Natural killer cell (primary cell): ENCODE measurements around the gene CLDN25. TPM values are rescaled to one million over a fixed set of nuclear protein-coding genes. Genes with fewer than 3 reads are reported as not detected.

Experiments
- ATAC-seq, 3 donors: fragments of 150-1000 bp in 2 of 3; fragments of 200-7000 bp in 1 of 3; cut with Tn5 transposase; 1 replicate in 1 of 3; 2 replicates in 2 of 3; pipeline ENCODE4 v1.10.0; 2021; ENCODE audit warnings: mild to moderate bottlenecking in 2 of 3, moderate library complexity in 2 of 3
- DNase-seq, 2 donors: peaks; one replicate each; pipeline versions ENCODE4 v3.0.0 to v3.0.0-alpha.2; 2013 to 2021; ENCODE audit warnings: mixed read lengths in 1 of 2
- H3K27ac ChIP-seq: one replicate; pipeline ENCODE4 v1.5.1; 2013; ENCODE audit warnings: mild to moderate bottlenecking, low read length
- H3K27me3 ChIP-seq: one replicate; pipeline ENCODE4 v1.6.1; 2013; ENCODE audit warnings: low read length; ENCODE audit not compliant: control insufficient read depth, insufficient read depth
- H3K36me3 ChIP-seq: one replicate; pipeline ENCODE4 v1.6.1; 2013; ENCODE audit warnings: low read length; ENCODE audit not compliant: control insufficient read depth, insufficient read depth
- H3K4me1 ChIP-seq: one replicate; pipeline ENCODE4 v1.6.1; 2013; ENCODE audit warnings: low read length; ENCODE audit not compliant: control insufficient read depth, insufficient read depth
- H3K4me3 ChIP-seq: one replicate; pipeline ENCODE4 v1.5.1; 2013; ENCODE audit warnings: low read length
- H3K9me3 ChIP-seq: one replicate; pipeline ENCODE4 v1.6.1; 2013; ENCODE audit warnings: low read length; ENCODE audit not compliant: control insufficient read depth, insufficient read depth
- H3K27ac Mint-ChIP-seq, 2 donors: one replicate each; pipeline ENCODE4 v1.8.0; 2022; ENCODE audit warnings: mild to moderate bottlenecking in 2 of 2, mixed read lengths in 2 of 2, moderate library complexity in 1 of 2
- H3K27me3 Mint-ChIP-seq, 2 donors: one replicate each; pipeline ENCODE4 v1.8.0; 2022; ENCODE audit warnings: low read depth in 2 of 2, mixed read lengths in 2 of 2
- H3K36me3 Mint-ChIP-seq: one replicate; pipeline ENCODE4 v1.8.0; 2022; ENCODE audit warnings: mixed read lengths
- H3K4me1 Mint-ChIP-seq, 2 donors: one replicate each; pipeline ENCODE4 v1.8.0; 2022; ENCODE audit warnings: mixed read lengths in 2 of 2
- H3K4me3 Mint-ChIP-seq: one replicate; pipeline ENCODE4 v1.8.0; 2022; ENCODE audit warnings: mild to moderate bottlenecking, moderate library complexity, mixed read lengths
- H3K9me3 Mint-ChIP-seq, 2 donors: one replicate each; pipeline ENCODE4 v1.8.0; 2022; ENCODE audit warnings: mixed read lengths in 2 of 2
- WGBS: methylation state at CpG from one replicate; pipeline ENCODE4 v1.1.7; 2013; ENCODE audit warnings: missing lambda C conversion rate; ENCODE audit not compliant: insufficient coverage; 5-methylcytosine and 5-hydroxymethylcytosine counted together
- intact Hi-C: fragments of 100-400 bp; cut with micrococcal nuclease; formaldehyde crosslinking; loops from one replicate; pipeline ENCODE4 v1.14.2; 2022
- total RNA-seq, 4 donors: library from RNA; stranded (reverse); fragments of 120-200 nt in 1 of 4; gene quantifications; one replicate each; pipeline versions ENCODE4 v1.2.3 to v1.2.4, GENCODE V29; 2013 to 2022
- TF ChIP-seq, protein P1 (sequence below): fragments of 200-600 bp; IDR thresholded peaks from one replicate; pipeline ENCODE4 v1.8.0; 2022; ENCODE audit warnings: antibody characterized with exemption

Gene CLDN25
- total RNA-seq, 3 donors from 2014 or later (not counting 1 experiment from before 2014, with no cell fraction given), result not detected

DNA sequence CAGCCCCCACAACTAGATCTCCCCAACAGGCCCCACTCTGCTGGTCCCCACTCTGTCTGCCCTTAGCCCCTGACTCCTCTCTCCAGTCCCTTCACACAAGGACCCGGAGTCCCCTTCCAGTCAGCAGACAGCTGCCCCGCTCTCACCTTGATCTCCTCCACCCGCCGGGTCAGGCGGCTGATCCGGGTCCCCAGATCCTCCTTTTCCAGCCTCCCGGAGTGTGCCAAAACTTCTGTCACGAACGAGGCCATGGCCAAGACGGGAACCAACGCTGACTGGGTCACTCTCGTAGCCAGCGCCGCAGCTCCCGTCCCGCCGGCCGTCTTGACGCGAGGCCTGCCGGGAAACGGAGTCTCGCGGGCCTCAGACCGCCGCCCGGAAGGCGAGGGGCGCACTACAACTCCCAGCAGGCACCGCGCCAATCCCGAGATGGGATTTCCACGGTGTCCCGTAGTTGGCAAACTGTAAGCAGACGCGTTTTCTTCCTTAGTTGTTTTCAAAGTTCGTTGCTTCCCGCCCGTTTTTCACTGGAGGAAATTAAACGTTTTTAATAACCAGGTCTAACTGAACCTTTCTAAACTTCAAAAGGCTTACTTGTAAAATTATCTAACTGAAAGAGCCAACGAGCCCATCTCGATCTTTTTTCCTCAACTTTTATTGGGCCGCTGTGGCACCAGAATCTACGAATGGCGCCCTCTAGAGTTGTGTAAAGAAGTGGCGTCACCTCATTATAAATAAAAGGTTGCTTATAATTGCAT, 6.0 kb upstream of the CLDN25 start, which contains the start of gene ZW10:
TSS of gene ZW10 (minus strand) at position 277 of the 758 bp plus-strand sequence. CDS start at position 251, 26 bp downstream.
- Histone ChIP-seq H3K9me3 (no peaks in the 10 kb centered on the region), H3K36me3 (peaks cover 3% of the 10 kb centered on the region), H3K27ac (peak within 1 kb of the TSS; percentile 42), H3K27me3 (no peaks in the 10 kb centered on the region), H3K4me3 (peak within 1 kb of the TSS; percentile 85), H3K4me1 (peaks cover 9% of the 10 kb centered on the region)
- Mint-ChIP-seq H3K27ac (peak within 1 kb of the TSS; percentile 92 to 99), H3K36me3 (no peaks in the 10 kb centered on the region), H3K4me1 (peaks cover 12 to 18% of the 10 kb centered on the region in 2 donors), H3K27me3 (peaks cover 8% of the 10 kb centered on the region in 2 donors), H3K9me3 (no peaks in the 10 kb centered on the region), H3K4me3 (peak within 1 kb of the TSS; percentile 99)
- ATAC-seq (peak; percentile 98 to 99 (median 99)), DNase-seq (peak; percentile 89 to 96)
- intact Hi-C loops, result loop anchor here (10.0 kb wide), 1 partner anchor 101 kb away; the partner anchor contains the start of gene USP28
- under 1% methylated on average over 40 of the region's 46 CpGs for WGBS
- TF ChIP-seq, protein P1, sequence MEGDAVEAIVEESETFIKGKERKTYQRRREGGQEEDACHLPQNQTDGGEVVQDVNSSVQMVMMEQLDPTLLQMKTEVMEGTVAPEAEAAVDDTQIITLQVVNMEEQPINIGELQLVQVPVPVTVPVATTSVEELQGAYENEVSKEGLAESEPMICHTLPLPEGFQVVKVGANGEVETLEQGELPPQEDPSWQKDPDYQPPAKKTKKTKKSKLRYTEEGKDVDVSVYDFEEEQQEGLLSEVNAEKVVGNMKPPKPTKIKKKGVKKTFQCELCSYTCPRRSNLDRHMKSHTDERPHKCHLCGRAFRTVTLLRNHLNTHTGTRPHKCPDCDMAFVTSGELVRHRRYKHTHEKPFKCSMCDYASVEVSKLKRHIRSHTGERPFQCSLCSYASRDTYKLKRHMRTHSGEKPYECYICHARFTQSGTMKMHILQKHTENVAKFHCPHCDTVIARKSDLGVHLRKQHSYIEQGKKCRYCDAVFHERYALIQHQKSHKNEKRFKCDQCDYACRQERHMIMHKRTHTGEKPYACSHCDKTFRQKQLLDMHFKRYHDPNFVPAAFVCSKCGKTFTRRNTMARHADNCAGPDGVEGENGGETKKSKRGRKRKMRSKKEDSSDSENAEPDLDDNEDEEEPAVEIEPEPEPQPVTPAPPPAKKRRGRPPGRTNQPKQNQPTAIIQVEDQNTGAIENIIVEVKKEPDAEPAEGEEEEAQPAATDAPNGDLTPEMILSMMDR, result peak; percentile 97

DNA sequence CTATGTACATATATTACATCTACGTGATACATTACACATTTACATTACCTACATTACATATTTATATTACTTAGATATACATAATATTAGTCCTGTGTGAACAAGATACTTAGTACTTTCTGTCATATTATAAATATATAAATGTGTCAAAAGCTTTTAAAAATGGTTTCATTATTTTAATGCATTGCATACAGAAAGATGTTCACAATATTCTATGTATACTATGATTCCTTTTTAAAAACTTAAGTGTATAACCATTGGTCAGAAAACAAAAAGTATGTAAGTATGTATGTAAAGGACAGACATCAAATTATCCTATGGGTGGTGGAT, 5.5 kb upstream of the CLDN25 start:
- H3K9me3 Mint-ChIP-seq, result no peaks in the 10 kb centered on the region
- TF ChIP-seq, protein P1, result peak; percentile 42
- intact Hi-C loops, result loop anchor here (10.0 kb wide), 1 partner anchor 101 kb away; the partner anchor contains the start of gene USP28

DNA sequence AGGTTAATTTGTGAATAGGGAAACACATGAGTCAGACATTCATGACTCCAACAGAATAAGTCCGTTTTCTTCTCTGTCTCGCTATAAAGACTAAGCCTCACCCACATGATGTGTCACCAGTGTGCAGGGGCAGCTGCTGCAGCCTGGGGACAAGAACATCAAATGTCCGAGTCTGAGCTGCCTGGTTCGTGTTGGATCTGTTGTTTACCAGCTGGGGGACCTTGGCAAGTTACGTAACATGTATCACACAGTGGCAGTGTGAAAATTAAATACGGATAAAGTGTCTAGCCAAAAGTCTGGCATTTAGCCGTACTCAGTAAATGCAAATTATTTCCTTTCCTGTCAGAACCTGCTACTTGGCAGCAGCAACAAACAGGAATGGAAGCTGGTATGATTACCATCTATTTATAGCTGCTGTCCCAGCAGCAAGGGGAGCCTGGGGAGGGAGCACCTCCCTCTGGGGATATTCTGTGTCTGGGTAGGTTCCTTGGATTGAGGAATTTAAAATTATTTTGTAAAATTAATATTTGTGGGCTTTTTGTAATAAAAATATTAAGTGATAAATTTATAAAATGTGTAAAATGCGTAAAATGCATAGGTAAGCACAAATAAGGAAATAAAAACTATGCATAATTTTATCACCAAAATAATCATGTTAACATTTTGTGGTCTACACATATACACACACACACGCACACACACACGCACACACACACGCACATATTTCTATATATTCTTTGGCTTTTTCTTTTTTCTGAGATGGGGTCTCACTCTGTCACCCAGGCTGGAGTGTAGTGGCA, 1.3 kb upstream of the CLDN25 start:
- DNase-seq (no peak), ATAC-seq (no peak)
- WGBS, result 44% methylated on average over 9 of the region's 11 CpGs
- Histone ChIP-seq H3K27me3 (no peaks in the 10 kb centered on the region), H3K36me3 (no peaks in the 10 kb centered on the region), H3K9me3 (no peaks in the 10 kb centered on the region), H3K4me1 (peaks cover under 1% of the 10 kb centered on the region), H3K4me3 (no peak overlapping the region), H3K27ac (no peak overlapping the region)
- peaks cover 7% of the 10 kb centered on the region in 2 donors for H3K4me1 Mint-ChIP-seq
- no peak overlapping the region for H3K4me3 Mint-ChIP-seq
- intact Hi-C loops, result loop anchor here (10.0 kb wide), 1 partner anchor 96 kb away; the partner anchor contains the start of gene USP28
- H3K9me3 Mint-ChIP-seq, result no peaks in the 10 kb centered on the region
- H3K27ac Mint-ChIP-seq, result no peak overlapping the region
- peaks cover 28 to 31% of the 10 kb centered on the region in 2 donors for H3K27me3 Mint-ChIP-seq
- TF ChIP-seq, protein P1, result no peak
- no peaks in the 10 kb centered on the region for H3K36me3 Mint-ChIP-seq

More for the DNA sequence above, 5.5 kb upstream of the CLDN25 start:
- peak overlapping the region; percentile 85 for H3K4me3 ChIP-seq
- no peaks in the 10 kb centered on the region for H3K9me3 ChIP-seq
- no CpG with 5 or more reads among the region's 1 CpG for WGBS
- Mint-ChIP-seq H3K27me3 (peaks cover 8 to 9% of the 10 kb centered on the region in 2 donors), H3K27ac (peak overlapping the region; percentile 92 to 99), H3K4me3 (peak overlapping the region; percentile 99), H3K4me1 (peaks cover 12 to 18% of the 10 kb centered on the region in 2 donors), H3K36me3 (no peaks in the 10 kb centered on the region)
- no peak for DNase-seq
- ATAC-seq, result no peak
- H3K4me1 ChIP-seq, result peaks cover 9% of the 10 kb centered on the region
- no peaks in the 10 kb centered on the region for H3K27me3 ChIP-seq
- H3K27ac ChIP-seq, result peak overlapping the region; percentile 34
- peaks cover 3% of the 10 kb centered on the region for H3K36me3 ChIP-seq
